HEK293 (cell line): Measurements from ENCODE around the gene OR8B12.

ENCODE experiments used
- CTCF ChIA-PET: fragments of 350-600 bp; formaldehyde crosslinking; extraction: SDS; loops from one replicate; lab custom pipeline; 2021; ENCODE audit warnings: antibody characterized with exemption; lab: Yijun Ruan, JAX
- POLR2A ChIA-PET: fragments of 300-600 bp; formaldehyde crosslinking; extraction: SDS; loops from one replicate; lab custom pipeline; 2020; ENCODE audit warnings: antibody characterized with exemption, inconsistent platforms; lab: Yijun Ruan, JAX
- H3K27ac ChIP-seq: fragments of 200-500 bp; sonication (Bioruptor generic); 2 replicates; pipeline ENCODE4 v1.5.1; 2014; ENCODE audit warnings: low read depth, low read length, control low read depth, inconsistent platforms; ENCODE audit errors: extremely low read depth
- H3K36me3 ChIP-seq, 2 experiments: fragments of 200-500 bp in 1 of 2; sonication (Bioruptor generic) in 1 of 2; 1 replicate in 1 of 2; 2 replicates in 1 of 2; pipeline ENCODE4 v1.5.1; 2014 to 2017; ENCODE audit warnings: inconsistent platforms in 2 of 2, low read length in 2 of 2; ENCODE audit not compliant: control insufficient read depth in 2 of 2, insufficient read depth in 1 of 2
- H3K4me1 ChIP-seq: fragments of 200-500 bp; sonication (Bioruptor generic); 2 replicates; pipeline ENCODE4 v1.5.1; 2014; ENCODE audit warnings: mild to moderate bottlenecking, low read length, inconsistent platforms; ENCODE audit not compliant: control insufficient read depth, insufficient read depth
- H3K4me3 ChIP-seq: 2 replicates; pipeline ENCODE4 v1.5.1; 2011; ENCODE audit warnings: low read depth, mild to moderate bottlenecking, control low read depth, low read length, moderate library complexity
- H3K9me3 ChIP-seq: fragments of 200-500 bp; sonication (Bioruptor generic); 2 replicates; pipeline ENCODE4 v1.5.1; 2014; ENCODE audit warnings: low read depth, low read length, inconsistent platforms; ENCODE audit not compliant: control insufficient read depth, insufficient read depth
- BCL11A ChIP-seq: fragments of 450-650 bp; formaldehyde crosslinking; IDR thresholded peaks from 2 replicates; pipeline ENCODE4 v1.5.1; 2016; ENCODE audit warnings: low read depth, missing biosample characterization, missing genetic modification characterization
- EGR2 ChIP-seq: fragments of 450-650 bp; formaldehyde crosslinking; IDR thresholded peaks from 2 replicates; pipeline ENCODE4 v1.5.1; 2016; ENCODE audit warnings: low read depth, missing biosample characterization, missing genetic modification characterization
- IKZF3 ChIP-seq: fragments of 450-650 bp; IDR thresholded peaks from 2 replicates; pipeline ENCODE4 v1.5.0; 2018; ENCODE audit warnings: missing biosample characterization, mild to moderate bottlenecking, missing genetic modification characterization, moderate library complexity
- MEIS1 ChIP-seq: sonication (generic); formaldehyde crosslinking; IDR thresholded peaks from 2 replicates; pipeline ENCODE4 v1.8.1; 2022; ENCODE audit warnings: missing genetic modification reagents, mild to moderate bottlenecking, borderline replicate concordance
- MZF1 ChIP-seq: fragments of 450-650 bp; formaldehyde crosslinking; IDR thresholded peaks from 2 replicates; pipeline ENCODE4 v1.5.1; 2017; ENCODE audit warnings: missing biosample characterization, missing genetic modification characterization, borderline replicate concordance
- OSR2 ChIP-seq: fragments of 450-650 bp; formaldehyde crosslinking; IDR thresholded peaks from 2 replicates; pipeline ENCODE4 v1.5.1; 2016; ENCODE audit warnings: missing biosample characterization, missing genetic modification characterization
- TCF7L2 ChIP-seq: IDR thresholded peaks from 2 replicates; pipeline ENCODE4 v1.6.1; 2011; ENCODE audit warnings: low read depth, mild to moderate bottlenecking, inconsistent platforms, low read length, moderate library complexity, borderline replicate concordance
- ZFHX2 ChIP-seq: fragments of 450-650 bp; formaldehyde crosslinking; conservative IDR thresholded peaks from 2 replicates; pipeline ENCODE4 v1.5.1; 2016; ENCODE audit warnings: missing biosample characterization, missing genetic modification characterization
- ZNF10 ChIP-seq: fragments of 450-650 bp; formaldehyde crosslinking; IDR thresholded peaks from 2 replicates; pipeline ENCODE4 v1.5.1; 2017; ENCODE audit warnings: missing biosample characterization, missing genetic modification characterization
- ZNF16 ChIP-seq: fragments of 450-650 bp; formaldehyde crosslinking; IDR thresholded peaks from 2 replicates; pipeline ENCODE4 v1.5.1; 2016; ENCODE audit warnings: low read depth, missing biosample characterization, missing genetic modification characterization
- ZNF335 ChIP-seq: fragments of 450-650 bp; formaldehyde crosslinking; conservative IDR thresholded peaks from 2 replicates; pipeline ENCODE4 v1.5.1; 2016; ENCODE audit warnings: missing biosample characterization, missing genetic modification characterization
- ZNF366 ChIP-seq: fragments of 450-650 bp; formaldehyde crosslinking; conservative IDR thresholded peaks from 2 replicates; pipeline ENCODE4 v1.5.1; 2016; ENCODE audit warnings: missing biosample characterization, missing genetic modification characterization
- ZNF37A ChIP-seq: fragments of 450-650 bp; IDR thresholded peaks from 2 replicates; pipeline ENCODE4 v1.5.1; 2018; ENCODE audit warnings: missing biosample characterization, missing genetic modification characterization
- ZNF394 ChIP-seq: fragments of 450-650 bp; formaldehyde crosslinking; IDR thresholded peaks from 2 replicates; pipeline ENCODE4 v1.5.1; 2016; ENCODE audit warnings: missing biosample characterization, missing genetic modification characterization, mild to moderate bottlenecking, moderate library complexity, borderline replicate concordance
- ZNF473 ChIP-seq: fragments of 450-650 bp; formaldehyde crosslinking; IDR thresholded peaks from 2 replicates; pipeline ENCODE4 v1.5.1; 2017; ENCODE audit warnings: missing biosample characterization, missing genetic modification characterization
- ZNF514 ChIP-seq: fragments of 450-650 bp; formaldehyde crosslinking; IDR thresholded peaks from 2 replicates; pipeline ENCODE4 v1.5.1; 2016; ENCODE audit warnings: missing biosample characterization, missing genetic modification characterization
- ZNF596 ChIP-seq: fragments of 450-650 bp; IDR thresholded peaks from 2 replicates; pipeline ENCODE4 v1.5.0; 2018; ENCODE audit warnings: missing biosample characterization, mild to moderate bottlenecking, missing genetic modification characterization, moderate library complexity
- ZNF600 ChIP-seq: fragments of 450-650 bp; formaldehyde crosslinking; IDR thresholded peaks from 2 replicates; pipeline ENCODE4 v1.5.1; 2016; ENCODE audit warnings: missing biosample characterization, missing genetic modification characterization
- ZNF623 ChIP-seq: fragments of 450-650 bp; formaldehyde crosslinking; IDR thresholded peaks from 2 replicates; pipeline ENCODE4 v1.5.1; 2016; ENCODE audit warnings: missing biosample characterization, missing genetic modification characterization
- ZNF654 ChIP-seq: fragments of 450-650 bp; formaldehyde crosslinking; IDR thresholded peaks from 2 replicates; pipeline ENCODE4 v1.5.1; 2016; ENCODE audit warnings: low read depth, missing biosample characterization, missing genetic modification characterization
- ZNF777 ChIP-seq: fragments of 450-650 bp; formaldehyde crosslinking; IDR thresholded peaks from 2 replicates; pipeline ENCODE4 v1.5.1; 2017; ENCODE audit warnings: missing biosample characterization, missing genetic modification characterization, borderline replicate concordance
- ZNF837 ChIP-seq: fragments of 450-650 bp; formaldehyde crosslinking; IDR thresholded peaks from 2 replicates; pipeline ENCODE4 v1.5.1; 2016; ENCODE audit warnings: missing biosample characterization, missing genetic modification characterization
- ZNF843 ChIP-seq: fragments of 450-650 bp; formaldehyde crosslinking; IDR thresholded peaks from 2 replicates; pipeline ENCODE4 v1.5.1; 2016; ENCODE audit warnings: missing biosample characterization, missing genetic modification characterization
- ZSCAN23 ChIP-seq: fragments of 450-650 bp; formaldehyde crosslinking; IDR thresholded peaks from 2 replicates; pipeline ENCODE4 v1.5.1; 2016; ENCODE audit warnings: missing biosample characterization, missing genetic modification characterization
- TF ChIP-seq, protein P1 (sequence below): fragments of 450-650 bp; formaldehyde crosslinking; IDR thresholded peaks from 2 replicates; pipeline ENCODE4 v1.5.1; 2016; ENCODE audit warnings: missing biosample characterization, missing genetic modification characterization, low read depth
- TF ChIP-seq, protein P2 (sequence below): sonication (generic); formaldehyde crosslinking; IDR thresholded peaks from 2 replicates; pipeline ENCODE4 v1.8.1; 2022; ENCODE audit warnings: mild to moderate bottlenecking, moderate library complexity, missing genetic modification reagents
- TF ChIP-seq, protein P3 (sequence below): fragments of 450-650 bp; formaldehyde crosslinking; IDR thresholded peaks from 2 replicates; pipeline ENCODE4 v1.5.1; 2016; ENCODE audit warnings: missing biosample characterization, missing genetic modification characterization
- TF ChIP-seq, protein P4 (sequence below): fragments of 450-650 bp; IDR thresholded peaks from 2 replicates; pipeline ENCODE4 v1.5.1; 2018; ENCODE audit warnings: missing biosample characterization, missing genetic modification characterization

The OR8B12 gene

DNA sequence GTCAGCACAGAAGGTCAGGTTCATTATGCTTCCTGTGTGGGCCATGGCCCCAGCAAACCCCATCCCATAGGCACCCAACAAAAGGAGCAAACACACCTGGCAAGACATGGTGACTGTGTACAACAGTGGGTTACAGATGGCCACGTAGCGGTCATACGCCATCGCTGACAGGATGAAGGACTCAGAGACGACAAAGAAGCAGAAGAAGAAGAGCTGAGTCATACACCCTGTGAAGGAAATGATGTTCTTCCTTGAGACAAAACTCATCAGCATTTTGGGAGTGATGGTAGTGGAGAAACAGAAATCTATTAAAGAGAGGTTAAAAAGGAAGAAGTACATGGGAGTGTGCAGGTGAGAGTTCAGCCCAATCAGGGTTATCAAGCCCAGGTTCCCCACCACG is 309 bp downstream of the OR8B12 start:
- Histone ChIP-seq H3K27ac (no peak overlapping the region), H3K9me3 (no peaks in the 10 kb centered on the region), H3K36me3 (no peaks in the 10 kb centered on the region), H3K4me3 (no peak overlapping the region), H3K4me1 (no peaks in the 10 kb centered on the region)
- ChIA-PET POLR2A (no interaction called here), CTCF (no interaction called here)
- TF ChIP-seq MZF1 (tag by site-specific recombination) (no peak), IKZF3 (tag by site-specific recombination) (no peak), ZNF473 (no peak), ZNF596 (tag by site-specific recombination) (no peak), ZNF623 (no peak), TCF7L2 (no peak), ZNF10 (tag by site-specific recombination) (no peak), ZNF777 (tag by site-specific recombination) (no peak), ZNF514 (tag by site-specific recombination) (no peak), ZSCAN23 (tag by site-specific recombination) (no peak)
- TF ChIP-seq, protein P1, sequence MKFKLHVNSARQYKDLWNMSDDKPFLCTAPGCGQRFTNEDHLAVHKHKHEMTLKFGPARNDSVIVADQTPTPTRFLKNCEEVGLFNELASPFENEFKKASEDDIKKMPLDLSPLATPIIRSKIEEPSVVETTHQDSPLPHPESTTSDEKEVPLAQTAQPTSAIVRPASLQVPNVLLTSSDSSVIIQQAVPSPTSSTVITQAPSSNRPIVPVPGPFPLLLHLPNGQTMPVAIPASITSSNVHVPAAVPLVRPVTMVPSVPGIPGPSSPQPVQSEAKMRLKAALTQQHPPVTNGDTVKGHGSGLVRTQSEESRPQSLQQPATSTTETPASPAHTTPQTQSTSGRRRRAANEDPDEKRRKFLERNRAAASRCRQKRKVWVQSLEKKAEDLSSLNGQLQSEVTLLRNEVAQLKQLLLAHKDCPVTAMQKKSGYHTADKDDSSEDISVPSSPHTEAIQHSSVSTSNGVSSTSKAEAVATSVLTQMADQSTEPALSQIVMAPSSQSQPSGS (tag by site-specific recombination) = no peak
- TF ChIP-seq, protein P2, sequence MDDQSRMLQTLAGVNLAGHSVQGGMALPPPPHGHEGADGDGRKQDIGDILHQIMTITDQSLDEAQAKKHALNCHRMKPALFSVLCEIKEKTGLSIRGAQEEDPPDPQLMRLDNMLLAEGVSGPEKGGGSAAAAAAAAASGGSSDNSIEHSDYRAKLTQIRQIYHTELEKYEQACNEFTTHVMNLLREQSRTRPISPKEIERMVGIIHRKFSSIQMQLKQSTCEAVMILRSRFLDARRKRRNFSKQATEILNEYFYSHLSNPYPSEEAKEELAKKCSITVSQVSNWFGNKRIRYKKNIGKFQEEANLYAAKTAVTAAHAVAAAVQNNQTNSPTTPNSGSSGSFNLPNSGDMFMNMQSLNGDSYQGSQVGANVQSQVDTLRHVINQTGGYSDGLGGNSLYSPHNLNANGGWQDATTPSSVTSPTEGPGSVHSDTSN (CRISPR knock-in tag) = no peak

DNA sequence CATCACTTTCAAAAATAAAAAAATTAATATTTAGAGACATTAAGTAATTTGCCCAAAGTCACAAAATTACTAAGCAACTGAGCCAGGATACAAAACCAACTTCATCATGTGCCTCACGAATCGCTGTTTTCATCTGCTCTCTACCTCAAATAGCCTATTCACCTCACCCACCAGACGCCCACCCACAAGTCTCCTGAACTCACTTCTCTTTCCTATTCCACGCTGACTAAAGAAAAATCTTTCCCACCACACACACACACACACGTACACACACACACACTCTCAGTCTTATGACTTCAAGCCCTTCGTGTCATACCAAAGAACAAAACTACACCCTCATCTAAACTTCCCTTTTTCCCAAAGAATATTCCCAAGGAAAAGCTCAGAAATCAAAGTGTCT is 2.2 kb downstream of the OR8B12 start:
- Histone ChIP-seq H3K4me1 (no peaks in the 10 kb centered on the region), H3K27ac (no peak overlapping the region), H3K9me3 (no peaks in the 10 kb centered on the region), H3K4me3 (no peak overlapping the region), H3K36me3 (no peaks in the 10 kb centered on the region)
- CTCF ChIA-PET = no interaction called here
- POLR2A ChIA-PET = no interaction called here
- TF ChIP-seq EGR2 (tag by site-specific recombination) (peak; percentile 46; the same call in 1 of the 2 replicates), ZNF843 (tag by site-specific recombination) (no peak), ZNF335 (no peak), ZNF366 (tag by site-specific recombination) (no peak), BCL11A (tag by site-specific recombination) (no peak), MEIS1 (CRISPR knock-in tag) (no peak), ZNF16 (no peak), ZFHX2 (tag by site-specific recombination) (peak; percentile 56)

DNA sequence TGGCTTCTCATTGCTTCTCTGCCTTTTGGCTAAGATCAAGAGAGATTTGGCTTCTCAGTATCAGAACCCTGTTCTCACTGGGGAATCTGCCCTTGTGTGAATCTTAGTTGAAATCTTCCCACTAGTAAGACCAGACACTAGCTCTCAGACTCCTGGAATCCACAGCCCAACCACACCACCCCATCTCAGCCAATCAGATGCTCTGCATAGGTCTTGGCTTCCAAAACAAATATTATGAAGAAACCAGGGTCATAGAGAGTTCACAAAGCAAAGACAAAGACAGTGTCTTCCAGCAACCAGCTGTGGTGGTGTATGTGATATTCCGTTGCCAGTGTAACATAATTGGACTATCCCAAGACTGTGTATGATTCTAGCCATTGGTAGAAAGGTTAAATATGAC is 5.4 kb downstream of the OR8B12 start:
- Histone ChIP-seq H3K4me1 (no peaks in the 10 kb centered on the region), H3K9me3 (no peaks in the 10 kb centered on the region), H3K4me3 (no peak overlapping the region), H3K36me3 (no peaks in the 10 kb centered on the region), H3K27ac (no peak overlapping the region)
- ChIA-PET POLR2A (no interaction called here), CTCF (no interaction called here)
- TF ChIP-seq, protein P3, sequence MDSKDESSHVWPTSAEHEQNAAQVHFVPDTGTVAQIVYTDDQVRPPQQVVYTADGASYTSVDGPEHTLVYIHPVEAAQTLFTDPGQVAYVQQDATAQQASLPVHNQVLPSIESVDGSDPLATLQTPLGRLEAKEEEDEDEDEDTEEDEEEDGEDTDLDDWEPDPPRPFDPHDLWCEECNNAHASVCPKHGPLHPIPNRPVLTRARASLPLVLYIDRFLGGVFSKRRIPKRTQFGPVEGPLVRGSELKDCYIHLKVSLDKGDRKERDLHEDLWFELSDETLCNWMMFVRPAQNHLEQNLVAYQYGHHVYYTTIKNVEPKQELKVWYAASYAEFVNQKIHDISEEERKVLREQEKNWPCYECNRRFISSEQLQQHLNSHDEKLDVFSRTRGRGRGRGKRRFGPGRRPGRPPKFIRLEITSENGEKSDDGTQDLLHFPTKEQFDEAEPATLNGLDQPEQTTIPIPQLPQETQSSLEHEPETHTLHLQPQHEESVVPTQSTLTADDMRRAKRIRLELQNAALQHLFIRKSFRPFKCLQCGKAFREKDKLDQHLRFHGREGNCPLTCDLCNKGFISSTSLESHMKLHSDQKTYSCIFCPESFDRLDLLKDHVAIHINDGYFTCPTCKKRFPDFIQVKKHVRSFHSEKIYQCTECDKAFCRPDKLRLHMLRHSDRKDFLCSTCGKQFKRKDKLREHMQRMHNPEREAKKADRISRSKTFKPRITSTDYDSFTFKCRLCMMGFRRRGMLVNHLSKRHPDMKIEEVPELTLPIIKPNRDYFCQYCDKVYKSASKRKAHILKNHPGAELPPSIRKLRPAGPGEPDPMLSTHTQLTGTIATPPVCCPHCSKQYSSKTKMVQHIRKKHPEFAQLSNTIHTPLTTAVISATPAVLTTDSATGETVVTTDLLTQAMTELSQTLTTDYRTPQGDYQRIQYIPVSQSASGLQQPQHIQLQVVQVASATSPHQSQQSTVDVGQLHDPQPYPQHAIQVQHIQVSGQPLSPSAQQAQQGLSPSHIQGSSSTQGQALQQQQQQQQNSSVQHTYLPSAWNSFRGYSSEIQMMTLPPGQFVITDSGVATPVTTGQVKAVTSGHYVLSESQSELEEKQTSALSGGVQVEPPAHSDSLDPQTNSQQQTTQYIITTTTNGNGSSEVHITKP (tag by site-specific recombination) = no peak
- TF ChIP-seq ZNF394 (tag by site-specific recombination) (no peak), ZNF37A (tag by site-specific recombination) (no peak), ZNF837 (no peak), ZNF600 (tag by site-specific recombination) (no peak), OSR2 (tag by site-specific recombination) (no peak), ZNF654 (tag by site-specific recombination) (no peak)
- TF ChIP-seq, protein P4, sequence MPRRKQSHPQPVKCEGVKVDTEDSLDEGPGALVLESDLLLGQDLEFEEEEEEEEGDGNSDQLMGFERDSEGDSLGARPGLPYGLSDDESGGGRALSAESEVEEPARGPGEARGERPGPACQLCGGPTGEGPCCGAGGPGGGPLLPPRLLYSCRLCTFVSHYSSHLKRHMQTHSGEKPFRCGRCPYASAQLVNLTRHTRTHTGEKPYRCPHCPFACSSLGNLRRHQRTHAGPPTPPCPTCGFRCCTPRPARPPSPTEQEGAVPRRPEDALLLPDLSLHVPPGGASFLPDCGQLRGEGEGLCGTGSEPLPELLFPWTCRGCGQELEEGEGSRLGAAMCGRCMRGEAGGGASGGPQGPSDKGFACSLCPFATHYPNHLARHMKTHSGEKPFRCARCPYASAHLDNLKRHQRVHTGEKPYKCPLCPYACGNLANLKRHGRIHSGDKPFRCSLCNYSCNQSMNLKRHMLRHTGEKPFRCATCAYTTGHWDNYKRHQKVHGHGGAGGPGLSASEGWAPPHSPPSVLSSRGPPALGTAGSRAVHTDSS (tag by site-specific recombination) = no peak
